HL-60 (cell line): ENCODE results near the gene PDCL3.

Experiments used
- DNase-seq, 2 experiments: peaks; one replicate each; pipeline ENCODE4 v3.0.0-alpha.2; 2010 to 2020; ENCODE audit warnings: low read depth in 1 of 2, low spot score in 1 of 2
- H3K27ac ChIP-seq: fragments of 250-450 bp; sonication (Bioruptor Pico); replicated peaks from 2 replicates; pipeline ENCODE4 v1.5.1; 2020; ENCODE audit warnings: mild to moderate bottlenecking, moderate library complexity
- H3K27me3 ChIP-seq: fragments of 250-450 bp; sonication (Bioruptor Pico); 2 replicates; pipeline ENCODE4 v1.5.1; 2021; ENCODE audit warnings: mild to moderate bottlenecking, moderate library complexity; ENCODE audit not compliant: insufficient read depth, poor library complexity, severe bottlenecking
- H3K4me3 ChIP-seq: replicated peaks from 2 replicates; pipeline ENCODE4 v1.5.1; 2011; ENCODE audit warnings: mild to moderate bottlenecking, control low read depth, low read length; ENCODE audit not compliant: insufficient read depth
- CTCF ChIP-seq: IDR thresholded peaks from one replicate; pipeline ENCODE4 v1.5.1; 2011; ENCODE audit warnings: low read length, control low read depth, inconsistent platforms; ENCODE audit not compliant: insufficient read depth
- GABPA ChIP-seq: IDR thresholded peaks from 2 replicates; pipeline ENCODE4 v1.6.1; 2012; ENCODE audit warnings: low read depth
- POLR2AphosphoS5 ChIP-seq: IDR thresholded peaks from 2 replicates; pipeline ENCODE4 v1.6.1; 2012; ENCODE audit warnings: low read depth
- REST ChIP-seq: IDR thresholded peaks from 2 replicates; pipeline ENCODE4 v1.6.1; 2012; ENCODE audit warnings: low read depth; ENCODE audit not compliant: insufficient replicate concordance
- SPI1 ChIP-seq: IDR thresholded peaks from 2 replicates; pipeline ENCODE4 v1.6.1; 2012; ENCODE audit warnings: low read depth, mild to moderate bottlenecking, borderline replicate concordance

The PDCL3 gene

GRCh38 chr2:100624536-100624935, 61.7 kb downstream of the PDCL3 start:
- no peak overlapping the region for H3K27ac ChIP-seq
- no peak overlapping the region for H3K4me3 ChIP-seq
- no peak for TF ChIP-seq CTCF
- H3K27me3 ChIP-seq: no peaks in the 10 kb centered on the region
- DNase-seq: no peak

GRCh38 chr2:100625717-100626116, 62.9 kb downstream of the PDCL3 start:
- TF ChIP-seq CTCF (no peak), GABPA (no peak), SPI1 (no peak), REST (no peak), POLR2AphosphoS5 (no peak)
- H3K27me3 ChIP-seq: no peaks in the 10 kb centered on the region
- no peak for DNase-seq
- no peak overlapping the region for H3K27ac ChIP-seq
- H3K4me3 ChIP-seq: no peak overlapping the region
